NCI-H2029 (cell line): ENCODE measurements around the gene HEPACAM2.

Experiments used
- DNase-seq: peaks from one replicate; lab custom pipeline; 2025; lab: John Stamatoyannopoulos, UW

HEPACAM2 gene

DNA sequence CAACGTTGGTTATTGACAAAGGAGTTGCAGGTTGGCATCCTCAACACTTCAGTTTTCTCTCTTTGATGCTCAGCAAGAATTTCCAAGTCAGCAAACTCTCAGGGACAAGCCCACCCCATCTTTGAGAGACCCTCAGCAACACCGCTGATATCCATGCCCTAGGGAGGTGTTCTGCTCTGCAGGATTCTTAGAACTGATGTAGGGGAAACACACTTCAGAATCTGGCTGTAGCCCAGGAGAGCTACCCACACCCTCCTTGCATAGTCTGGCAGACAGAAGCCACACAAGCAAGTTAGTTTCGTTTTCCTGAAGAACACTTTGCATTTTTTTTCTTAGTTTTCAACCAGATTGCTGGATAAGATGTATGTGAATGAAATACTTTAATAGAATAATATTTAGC is 78.9 kb downstream of the HEPACAM2 start:
- DNase-seq = no peak

DNA sequence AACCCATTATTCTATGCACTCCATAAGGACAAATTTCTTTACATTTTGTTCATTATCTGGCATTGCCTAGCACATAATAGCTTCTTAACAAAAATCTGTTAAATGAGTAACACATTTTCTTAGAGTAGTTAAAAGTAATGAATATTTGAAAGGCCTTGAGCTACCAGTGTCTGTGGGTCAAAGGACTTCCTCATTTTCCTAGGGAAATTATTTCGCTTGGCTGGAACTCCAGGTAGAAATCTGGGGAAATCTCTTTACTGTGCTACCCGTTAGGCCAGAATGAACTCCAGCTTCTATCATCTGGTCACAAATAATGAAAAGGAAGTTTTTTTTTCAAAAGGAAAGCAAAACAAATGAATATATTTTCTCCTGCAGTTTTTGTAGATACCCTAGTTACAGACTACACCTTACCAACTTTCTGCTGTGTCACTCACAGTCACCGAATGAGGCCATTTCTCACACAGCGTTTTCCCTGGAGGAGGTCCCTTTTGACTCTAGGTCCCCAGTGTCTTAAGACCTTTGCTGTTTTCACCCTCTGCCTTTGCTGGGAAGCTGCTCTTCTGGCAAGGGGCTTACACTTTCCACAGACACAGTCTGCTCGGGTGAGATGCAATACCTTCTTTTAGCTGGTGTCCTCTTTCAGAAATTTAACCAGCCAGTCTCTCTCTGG is 79.7 kb downstream of the HEPACAM2 start:
- no peak for DNase-seq

DNA sequence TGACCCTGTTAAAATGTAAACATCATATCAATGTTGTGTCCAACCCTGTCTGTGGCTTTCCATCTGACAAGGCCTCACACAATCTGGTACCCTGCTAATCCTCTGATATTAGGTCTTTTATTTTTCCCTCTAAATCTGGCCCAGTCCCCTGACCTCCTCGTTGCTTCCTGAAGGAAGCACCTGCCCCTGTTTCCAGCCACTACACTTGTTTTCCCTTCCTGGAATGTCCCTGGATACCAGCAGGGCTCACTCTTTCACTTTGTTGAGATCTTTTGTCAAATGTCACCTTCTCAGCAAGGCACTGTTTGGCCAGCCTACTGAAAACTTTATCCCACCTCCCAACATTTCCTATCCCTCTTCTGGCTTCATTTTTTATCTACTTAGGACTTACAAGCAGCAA is 80.2 kb downstream of the HEPACAM2 start:
- DNase-seq = no peak

DNA sequence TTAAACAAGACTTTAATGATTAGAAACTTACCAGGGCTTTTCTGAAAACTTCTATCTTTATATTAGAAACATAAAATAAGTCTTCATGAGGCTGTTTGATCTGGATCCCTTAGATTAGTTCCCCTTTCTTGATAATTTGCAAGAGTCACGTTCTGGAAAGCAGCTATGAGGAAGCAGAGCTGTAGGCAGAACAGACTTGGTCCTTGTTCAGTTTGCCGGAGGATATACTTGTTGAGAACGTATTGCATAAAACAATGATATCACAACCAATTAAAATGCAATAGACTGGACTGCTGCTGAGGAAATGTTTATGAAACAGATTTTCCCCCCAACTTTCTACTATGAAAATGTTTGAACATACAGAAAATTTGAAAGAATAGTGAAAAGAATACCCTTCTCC is 80.9 kb downstream of the HEPACAM2 start:
- DNase-seq = no peak

DNA sequence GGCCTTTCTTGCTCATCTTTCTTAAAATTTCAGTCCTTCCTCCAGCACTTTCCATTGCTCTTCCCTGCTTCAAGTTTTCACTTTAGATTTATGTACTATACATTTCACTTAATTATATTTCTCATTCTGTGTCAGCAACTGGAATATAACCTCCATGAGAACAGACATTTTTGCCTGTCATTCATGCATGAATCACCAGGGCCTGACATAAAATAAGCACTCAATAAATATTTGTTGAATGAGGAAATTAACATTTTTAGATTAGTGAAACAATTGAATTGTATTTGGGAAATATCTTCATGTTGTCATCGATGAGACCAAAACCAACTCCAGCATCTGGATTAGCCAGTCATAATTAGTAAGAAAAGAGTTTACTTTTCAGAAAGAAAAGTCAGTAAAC is 84.1 kb downstream of the HEPACAM2 start:
- no peak for DNase-seq

DNA sequence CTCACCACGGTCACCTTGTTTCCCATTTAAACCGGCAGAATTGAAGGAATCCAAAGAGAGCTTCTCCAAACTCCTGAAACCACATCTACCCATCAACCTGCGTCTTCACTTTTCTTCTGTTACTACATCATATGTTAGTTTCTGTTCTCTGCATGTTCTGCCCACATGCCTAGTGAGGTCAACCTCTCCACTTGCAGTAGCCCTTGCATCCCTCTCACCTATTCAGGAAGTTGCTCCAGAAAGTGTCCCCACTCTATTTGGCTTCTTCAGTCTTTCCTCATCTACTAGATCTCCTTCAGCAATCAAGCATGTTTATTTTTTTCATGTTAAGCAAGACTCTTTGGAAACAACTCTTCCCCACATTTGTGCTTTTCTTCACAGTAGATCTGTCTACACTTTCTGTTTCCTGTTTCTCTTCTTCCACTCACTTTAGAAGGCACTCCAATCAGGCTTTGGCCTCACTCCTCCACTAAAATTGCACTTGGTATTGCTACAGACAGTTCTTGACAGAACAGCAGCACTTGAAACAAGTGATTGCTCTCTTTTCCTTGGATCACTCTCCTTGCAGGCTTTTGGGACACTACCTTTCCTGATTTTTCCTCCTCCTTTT is 85.6 kb downstream of the HEPACAM2 start:
- DNase-seq = no peak

DNA sequence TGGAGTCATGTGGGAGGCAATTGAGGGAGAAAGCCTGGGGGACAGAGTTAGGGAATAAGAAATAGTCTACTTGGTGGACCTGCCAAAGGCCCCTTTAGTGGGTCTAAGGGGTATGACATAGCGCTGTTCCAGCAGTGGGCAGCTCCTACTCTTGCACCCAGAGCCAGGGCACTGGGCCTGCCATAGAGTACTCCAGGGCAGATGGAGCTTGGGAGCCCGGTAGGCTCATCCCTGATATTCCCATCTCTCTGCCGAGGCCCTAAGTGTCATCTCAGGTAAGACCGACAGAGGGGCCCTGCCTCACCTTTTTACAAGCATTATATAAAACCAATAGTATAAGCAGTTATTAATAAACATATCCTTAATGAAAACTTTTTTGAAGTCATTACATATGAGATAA is 87.7 kb downstream of the HEPACAM2 start:
- no peak for DNase-seq
